Epithelial cell of esophagus (primary cell): ENCODE measurements around the gene ELL.

ENCODE experiments used
- DNase-seq: peaks from one replicate; pipeline ENCODE4 v3.0.0; 2010; ENCODE audit warnings: low read depth
- H3K4me3 ChIP-seq: 2 replicates; pipeline ENCODE4 v1.5.1; 2011; ENCODE audit warnings: mild to moderate bottlenecking, low read length, control low read depth
- TF ChIP-seq, protein P1 (sequence below): IDR thresholded peaks from 2 replicates; pipeline ENCODE4 v1.5.1; 2011; ENCODE audit warnings: low read depth, mild to moderate bottlenecking, low read length, control low read depth, inconsistent platforms; ENCODE audit not compliant: insufficient read depth; ENCODE audit errors: missing control alignments

ELL gene

DNA sequence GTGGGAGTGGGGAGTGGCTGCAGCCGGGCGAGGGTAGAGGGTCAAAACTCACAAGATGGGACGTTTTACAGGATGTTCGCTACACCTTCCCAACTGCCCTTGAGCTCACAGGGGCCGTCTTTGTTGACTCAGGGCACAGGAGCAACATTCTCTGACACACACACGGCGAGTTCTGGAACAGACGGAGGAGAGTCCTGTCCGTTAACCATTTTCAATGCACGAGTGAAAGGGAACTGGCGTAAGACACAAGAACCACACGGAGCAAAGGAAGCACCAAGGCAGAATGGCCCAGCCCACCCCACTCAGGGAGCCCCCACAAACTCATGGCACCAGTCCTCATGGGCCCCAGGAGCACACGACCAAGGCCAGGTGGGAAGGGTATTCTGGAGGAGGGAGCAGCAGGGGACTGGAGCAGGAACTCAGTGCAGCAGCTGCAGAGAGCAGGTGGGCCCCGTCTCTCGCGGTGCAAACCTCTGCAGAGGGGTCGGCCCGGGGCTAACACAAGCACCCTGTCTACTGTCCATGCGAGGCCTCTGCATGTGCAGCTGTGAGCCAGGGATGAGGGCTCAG is 46.0 kb downstream of the ELL start:
- no peak for DNase-seq
- H3K4me3 ChIP-seq, result no peak overlapping the region

DNA sequence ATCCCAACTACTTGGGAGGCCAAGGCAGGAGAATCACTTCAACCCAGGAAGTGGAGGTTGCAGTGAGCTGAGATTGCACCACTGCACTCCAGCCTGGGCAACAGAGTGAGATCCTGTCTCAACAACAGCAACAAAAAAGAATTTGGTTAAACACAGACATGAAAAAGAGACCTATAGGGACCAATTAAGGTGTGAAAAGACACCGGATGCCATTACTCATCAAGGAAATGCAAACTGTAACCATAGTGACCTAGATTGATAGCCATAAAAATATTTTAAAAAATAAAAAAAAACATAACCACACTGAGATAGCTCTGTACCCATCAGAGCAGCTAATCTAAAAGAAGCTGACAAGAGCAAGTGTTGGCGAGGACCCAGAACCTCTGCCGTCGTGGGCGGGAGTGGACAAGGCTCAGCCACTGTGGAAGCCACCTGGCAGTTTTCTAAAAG is 46.8 kb downstream of the ELL start:
- TF ChIP-seq, protein P1, sequence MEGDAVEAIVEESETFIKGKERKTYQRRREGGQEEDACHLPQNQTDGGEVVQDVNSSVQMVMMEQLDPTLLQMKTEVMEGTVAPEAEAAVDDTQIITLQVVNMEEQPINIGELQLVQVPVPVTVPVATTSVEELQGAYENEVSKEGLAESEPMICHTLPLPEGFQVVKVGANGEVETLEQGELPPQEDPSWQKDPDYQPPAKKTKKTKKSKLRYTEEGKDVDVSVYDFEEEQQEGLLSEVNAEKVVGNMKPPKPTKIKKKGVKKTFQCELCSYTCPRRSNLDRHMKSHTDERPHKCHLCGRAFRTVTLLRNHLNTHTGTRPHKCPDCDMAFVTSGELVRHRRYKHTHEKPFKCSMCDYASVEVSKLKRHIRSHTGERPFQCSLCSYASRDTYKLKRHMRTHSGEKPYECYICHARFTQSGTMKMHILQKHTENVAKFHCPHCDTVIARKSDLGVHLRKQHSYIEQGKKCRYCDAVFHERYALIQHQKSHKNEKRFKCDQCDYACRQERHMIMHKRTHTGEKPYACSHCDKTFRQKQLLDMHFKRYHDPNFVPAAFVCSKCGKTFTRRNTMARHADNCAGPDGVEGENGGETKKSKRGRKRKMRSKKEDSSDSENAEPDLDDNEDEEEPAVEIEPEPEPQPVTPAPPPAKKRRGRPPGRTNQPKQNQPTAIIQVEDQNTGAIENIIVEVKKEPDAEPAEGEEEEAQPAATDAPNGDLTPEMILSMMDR, result no peak
- DNase-seq, result no peak
- H3K4me3 ChIP-seq, result no peak overlapping the region

More for the DNA sequence above, 46.0 kb downstream of the ELL start:
- TF ChIP-seq, protein P1, result no peak

DNA sequence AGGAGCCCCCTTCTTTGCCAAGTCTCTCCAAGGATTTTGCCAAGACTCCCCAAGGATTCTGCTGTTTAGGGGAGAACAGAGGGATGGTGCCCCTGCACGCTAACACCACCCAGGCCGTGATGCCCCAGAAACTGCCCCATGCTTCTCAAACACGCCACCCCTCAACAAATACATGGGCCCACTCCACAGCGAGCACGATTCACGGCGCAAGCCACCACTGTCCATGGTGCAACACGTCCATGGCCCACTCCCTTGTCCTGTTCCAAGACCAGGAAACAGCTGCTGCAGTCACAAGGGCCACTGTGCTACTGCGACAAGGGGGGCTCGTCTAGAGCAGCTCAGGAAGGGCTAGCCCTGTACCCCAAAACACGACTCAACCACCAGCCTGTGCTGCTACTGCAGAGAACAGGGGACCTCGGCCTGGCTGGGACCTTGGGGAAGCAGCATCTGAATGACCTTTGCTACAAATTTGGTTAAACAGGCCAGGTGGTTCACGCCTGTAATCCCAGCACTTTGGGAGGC is 47.4 kb downstream of the ELL start:
- TF ChIP-seq, protein P1, result no peak
- no peak for DNase-seq
- no peak overlapping the region for H3K4me3 ChIP-seq

DNA sequence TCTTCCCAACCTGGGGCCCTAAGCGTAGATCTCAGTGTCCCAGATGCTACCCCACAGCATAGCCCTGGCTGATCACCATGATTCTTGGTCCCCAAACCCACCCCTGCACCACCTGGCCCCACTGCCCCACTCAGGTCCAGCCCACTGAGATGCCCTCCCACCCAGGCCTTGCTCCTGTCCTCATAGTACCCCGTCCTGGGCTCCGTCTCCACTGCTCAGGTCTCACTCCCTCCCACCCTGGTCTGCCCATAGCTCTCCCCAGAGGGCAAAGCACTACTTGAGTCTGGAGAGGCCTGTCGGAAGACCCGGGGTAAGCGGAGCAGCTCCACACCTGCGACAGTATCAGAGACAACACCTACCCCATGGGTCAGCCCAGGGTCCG is 48.2 kb downstream of the ELL start:
- TF ChIP-seq, protein P1, result no peak
- DNase-seq, result no peak
- H3K4me3 ChIP-seq, result no peak overlapping the region

DNA sequence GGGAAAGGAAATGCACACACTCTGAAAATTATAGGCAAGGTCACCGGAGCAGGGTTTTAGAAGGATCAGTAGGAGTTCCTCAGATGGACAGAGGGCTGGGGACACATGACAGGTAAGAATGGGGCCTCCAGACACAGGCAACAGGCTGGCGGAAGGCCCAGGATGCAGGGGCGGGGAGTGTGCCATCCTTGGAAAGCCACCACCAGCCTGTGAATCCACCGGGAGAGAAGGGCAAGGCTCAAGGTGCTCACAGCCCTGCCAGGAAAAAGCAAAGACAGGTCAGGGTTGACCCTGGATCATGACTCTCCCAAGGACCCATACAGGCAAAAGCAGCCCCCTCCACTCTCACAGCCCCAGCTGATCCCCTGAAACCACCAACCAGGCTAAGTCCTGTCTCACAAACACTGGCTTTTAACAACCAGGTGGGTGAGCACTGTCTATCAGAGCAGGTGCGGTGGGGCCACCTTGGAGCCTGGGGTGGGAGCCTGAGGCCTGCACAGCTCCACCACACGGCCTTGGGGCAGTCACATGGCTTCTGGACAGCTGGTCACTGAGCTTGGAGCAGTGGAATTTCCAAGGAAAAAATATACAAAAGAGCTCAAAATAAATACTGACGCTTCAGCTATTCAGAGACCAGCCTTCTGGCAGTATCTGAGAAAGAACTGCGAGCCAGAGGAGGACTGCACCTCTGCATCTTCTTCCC is 48.7 kb downstream of the ELL start:
- no peak overlapping the region for H3K4me3 ChIP-seq
- TF ChIP-seq, protein P1, result no peak

DNA sequence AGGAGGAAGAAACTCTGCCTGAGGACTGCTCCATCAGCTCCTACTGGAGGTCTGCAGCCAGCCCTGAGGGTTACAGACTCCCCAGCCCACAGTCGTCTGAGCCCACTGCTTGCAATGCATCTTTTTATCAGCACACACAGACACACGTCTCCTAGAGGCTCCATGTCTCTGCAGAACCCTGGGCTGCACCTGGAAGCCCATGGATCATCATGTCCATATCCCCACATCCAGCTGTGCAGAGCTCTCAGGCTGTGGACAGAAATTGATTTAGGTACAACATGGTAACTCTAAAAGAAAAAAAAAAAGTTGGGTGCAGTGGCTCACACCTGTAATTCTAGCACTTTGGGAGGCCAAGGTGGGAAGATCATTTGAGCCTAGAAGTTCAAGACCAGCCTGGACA is 51.1 kb downstream of the ELL start:
- DNase-seq, result no peak
- H3K4me3 ChIP-seq, result no peak overlapping the region
- TF ChIP-seq, protein P1, result no peak

More for the DNA sequence above, 48.7 kb downstream of the ELL start:
- no peak for DNase-seq
